ENCODE data around the gene EML3.
"Not testable (repeated sequence)": the region's sequence is repeated elsewhere in the genome, so short reads cannot be mapped to it uniquely, and the experiment has no call there.

The EML3 gene

GRCh38 chr11:62621567-62622470, 9.2 kb upstream of the EML3 start, which contains the start of gene B3GAT3:
Gene B3GAT3 (minus strand): TSS chr11:62621986. CDS start chr11:62621947, 39 bp downstream.
- peak; percentile 91 for DNase-seq (ENCODE audit: low spot score)

DNA sequence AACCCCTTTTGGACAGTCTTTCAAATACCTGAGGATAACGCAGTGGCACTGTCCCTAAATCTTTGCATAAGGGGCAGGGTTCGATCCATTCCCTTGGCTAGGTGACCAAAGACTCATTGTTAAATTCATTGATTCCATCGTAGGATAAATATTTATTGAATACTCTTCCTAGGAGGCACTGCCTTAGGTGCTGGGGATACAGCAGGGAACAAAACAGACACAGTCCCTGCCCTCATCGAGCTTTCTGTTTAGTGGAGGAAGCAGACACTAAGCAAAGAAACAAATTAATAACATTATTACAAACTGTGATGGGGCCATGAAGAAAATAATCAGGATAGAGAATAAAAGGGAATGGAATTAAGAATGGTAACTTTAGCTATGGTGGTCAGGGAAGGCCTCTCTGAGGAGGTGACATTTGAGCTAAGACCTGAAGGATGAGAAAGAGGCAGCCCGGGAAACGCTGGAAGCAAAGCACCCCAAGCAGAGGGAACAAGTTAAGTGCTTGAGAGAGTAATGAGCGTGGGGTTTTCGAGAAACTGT, 8.5 kb upstream of the EML3 start:
- no peak for DNase-seq (ENCODE audit: low spot score)

- DNase-seq (ENCODE audit: low spot score) = not testable (repeated sequence)
Observed at GRCh38 chr11:62616957-62617356, 4.4 kb upstream of the EML3 start.

- DNase-seq (ENCODE audit: low spot score) = no peak
Observed at GRCh38 chr11:62615521-62615920, 2.9 kb upstream of the EML3 start.

GRCh38 chr11:62614275-62614674, 1.7 kb upstream of the EML3 start:
- no peak for DNase-seq (ENCODE audit: low spot score)

- no peak for DNase-seq (ENCODE audit: low spot score)
Observed at GRCh38 chr11:62613291-62613778, 760 bp upstream of the EML3 start.

DNA sequence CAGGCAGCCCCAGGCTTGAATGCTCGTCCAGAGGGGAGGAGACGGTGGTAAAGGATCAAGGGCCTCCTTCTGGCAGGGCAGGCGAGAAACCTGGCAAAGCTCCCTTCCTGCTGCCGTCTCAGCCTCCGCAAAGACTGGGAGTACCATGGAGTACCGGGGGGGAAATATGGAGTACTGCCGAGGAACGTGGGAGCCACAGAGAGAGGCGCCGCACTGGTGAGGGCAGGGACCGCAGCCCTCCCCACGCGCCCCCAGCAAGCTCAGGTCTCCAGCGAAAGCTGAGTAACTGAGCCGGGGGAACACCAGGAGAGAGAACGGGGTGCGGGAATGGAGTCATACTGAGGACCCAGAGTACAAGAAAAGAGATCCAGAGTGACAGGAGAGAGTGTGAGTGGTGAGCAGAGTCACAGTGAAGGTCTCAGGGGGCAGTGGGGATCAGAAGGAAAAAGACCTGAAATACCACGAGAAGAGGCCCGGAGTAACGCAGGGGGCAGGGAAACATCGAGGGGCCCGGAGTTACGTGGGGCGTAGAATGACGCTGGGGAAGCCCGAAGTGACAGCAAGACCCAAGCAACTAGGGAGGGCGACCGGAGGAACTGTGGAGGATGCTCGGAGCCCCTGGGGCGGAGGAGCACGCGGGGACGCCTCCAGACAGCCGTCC, 740 bp downstream of the EML3 start:
- DNase-seq (ENCODE audit: low spot score) = peak; percentile 49

DNA sequence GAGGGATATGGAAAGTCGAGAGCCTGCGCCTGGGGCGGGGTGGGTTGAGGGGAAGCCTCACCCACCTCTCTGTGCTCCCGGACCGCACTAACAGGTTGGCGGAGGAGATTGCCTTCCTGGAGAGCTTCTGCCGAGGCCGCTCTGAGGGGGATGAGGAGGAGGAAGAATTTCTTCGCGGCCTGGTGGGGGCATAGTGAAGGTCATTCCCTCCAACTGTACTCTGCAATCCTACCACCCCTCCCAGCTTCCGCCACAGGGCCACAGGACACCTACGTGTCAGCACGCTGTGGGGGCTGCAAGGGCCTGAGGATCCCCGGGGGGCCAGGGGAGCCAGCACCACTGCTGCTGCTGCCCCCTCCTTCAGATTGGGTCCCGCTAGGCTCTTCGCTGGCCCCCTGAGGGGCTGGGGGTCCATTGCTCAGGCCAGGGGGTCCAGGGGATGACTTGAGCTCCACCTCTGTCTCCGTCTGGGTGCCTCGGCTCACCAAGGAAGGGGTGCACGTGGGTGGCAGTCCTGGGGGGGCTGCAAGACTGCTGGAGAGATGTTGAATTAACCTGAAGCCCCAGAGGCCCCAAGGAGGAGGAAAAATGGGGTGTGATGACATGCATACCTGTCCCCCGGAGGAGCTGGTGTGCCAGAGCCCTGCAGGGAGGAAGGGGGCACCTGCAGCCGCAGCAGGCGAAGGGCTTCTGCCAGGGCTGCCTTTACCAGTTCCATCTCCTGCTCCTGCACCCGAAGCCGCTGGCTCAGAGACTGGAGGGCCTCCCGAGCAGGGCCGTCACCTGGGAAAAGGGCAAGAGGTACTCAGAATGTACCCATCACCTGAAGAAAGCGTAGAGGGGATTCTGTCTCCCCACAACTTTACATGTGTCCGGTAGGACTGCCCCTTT, 1.5 kb downstream of the EML3 start:
- DNase-seq (ENCODE audit: low spot score) = no peak

DNA sequence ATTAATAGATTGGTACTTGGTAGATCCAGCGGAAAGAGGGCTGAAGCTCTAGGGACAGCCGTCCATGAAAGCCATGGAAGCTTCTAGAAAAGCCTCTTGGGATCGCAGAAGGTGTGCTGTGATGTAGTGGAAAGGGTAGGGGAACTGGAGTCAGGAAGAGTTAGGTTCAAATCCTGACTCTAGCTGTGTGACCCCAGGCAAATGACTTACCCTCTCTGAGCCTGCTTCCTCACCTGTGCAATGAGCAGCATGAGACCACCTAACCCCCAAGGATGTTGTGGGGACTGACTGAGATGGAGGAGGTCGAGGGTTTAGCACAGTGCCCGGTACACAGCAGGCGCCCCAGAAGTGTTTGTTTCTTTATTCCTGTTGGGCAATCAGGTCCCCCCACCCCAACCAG, 2.2 kb downstream of the EML3 start:
- DNase-seq (ENCODE audit: low spot score) = no peak

DNA sequence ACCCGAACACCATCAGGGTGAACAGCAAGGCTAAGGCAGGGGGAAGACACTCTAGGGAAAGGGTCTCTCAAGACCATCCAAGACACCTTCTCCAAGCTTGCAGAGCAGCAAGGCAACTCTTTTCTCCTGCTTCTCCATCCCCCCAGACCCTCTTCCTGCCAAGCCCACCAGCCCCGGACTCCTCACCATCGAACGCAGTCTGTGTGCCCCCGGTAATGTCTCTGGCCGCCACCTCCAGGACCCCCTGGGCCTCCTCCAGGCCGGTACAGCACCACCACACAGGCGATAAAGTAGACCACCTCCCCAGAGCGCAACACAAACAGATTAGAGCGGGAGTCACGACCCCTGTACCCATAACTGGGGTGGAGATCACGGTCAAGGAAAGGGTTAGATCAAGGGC, 3.8 kb downstream of the EML3 start:
- DNase-seq (ENCODE audit: low spot score) = no peak

- DNase-seq (ENCODE audit: low spot score) = no peak
Observed at GRCh38 chr11:62607714-62608113, 4.9 kb downstream of the EML3 start.

DNA sequence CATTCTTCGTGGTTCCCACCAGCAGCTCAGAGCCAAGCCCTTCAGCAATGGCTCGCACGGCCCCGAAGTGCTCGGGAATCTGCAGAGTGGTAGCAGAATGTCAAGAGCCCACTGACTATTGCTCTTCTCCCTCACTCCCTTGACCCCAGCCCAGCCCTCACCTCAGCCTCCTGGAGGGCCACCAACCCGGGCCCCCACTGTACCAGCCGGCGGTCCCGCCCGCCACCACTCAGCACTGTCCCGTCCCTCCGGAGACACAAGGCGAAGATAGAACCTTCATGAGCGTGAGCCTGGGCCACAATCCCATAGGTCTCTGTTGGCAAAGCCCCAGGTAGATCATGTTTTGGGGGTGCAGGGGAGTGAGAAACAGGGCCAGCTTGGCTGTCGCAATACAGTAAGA, 6.7 kb downstream of the EML3 start:
- no peak for DNase-seq (ENCODE audit: low spot score)

DNA sequence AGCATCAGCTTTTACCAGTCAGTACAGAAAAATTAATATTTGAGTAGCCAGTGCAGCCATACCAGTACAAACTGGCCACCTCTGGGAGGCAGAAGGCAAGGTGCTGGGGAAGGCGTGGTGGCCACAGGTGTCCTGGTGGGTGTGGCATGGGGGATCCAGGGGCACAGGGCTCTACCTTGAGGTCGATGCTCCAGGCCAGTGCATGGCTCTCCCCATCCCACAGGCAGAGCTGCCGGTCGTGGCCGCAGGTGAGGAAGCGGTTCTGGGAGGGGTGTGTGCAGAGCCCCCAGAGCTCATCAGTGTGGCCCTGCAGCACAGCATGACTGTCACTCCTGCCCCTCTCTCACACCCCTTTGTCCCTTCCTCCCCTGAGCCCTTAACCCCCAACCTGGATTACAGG, 7.1 kb downstream of the EML3 start:
- DNase-seq (ENCODE audit: low spot score) = no peak

DNA sequence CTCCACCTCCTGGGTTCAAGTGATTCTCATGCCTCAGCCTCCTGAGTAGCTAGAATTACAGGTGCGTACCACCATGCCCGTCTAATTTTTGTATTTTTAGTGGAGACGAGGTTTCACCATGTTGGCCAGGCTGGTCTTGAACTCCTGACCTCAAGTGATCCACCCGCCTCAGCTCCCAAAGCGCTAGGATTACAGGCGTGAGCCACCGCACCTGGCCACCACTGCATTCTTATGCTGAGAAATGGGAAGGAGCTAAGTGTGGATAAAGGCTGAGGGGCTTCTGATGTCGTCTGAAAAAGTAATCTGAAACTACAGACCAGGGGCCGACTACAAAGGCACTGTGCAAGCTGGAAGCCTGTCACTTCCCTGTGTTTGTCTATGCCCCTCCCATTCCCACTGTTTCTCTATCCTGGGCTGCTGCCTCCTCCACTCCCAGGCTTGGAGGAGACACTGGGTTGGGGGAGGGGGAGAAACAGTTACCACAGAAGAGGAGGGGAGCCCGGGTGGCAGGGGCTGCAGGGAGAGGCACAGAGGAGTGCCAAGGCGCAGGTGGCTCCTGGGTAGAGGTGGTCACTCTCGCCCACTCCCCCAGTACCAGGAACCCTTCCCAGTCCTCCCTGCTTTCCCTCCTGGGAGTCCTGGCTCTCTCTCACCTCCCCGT, 8.0 kb downstream of the EML3 start:
- DNase-seq (ENCODE audit: low spot score) = no peak

DNA sequence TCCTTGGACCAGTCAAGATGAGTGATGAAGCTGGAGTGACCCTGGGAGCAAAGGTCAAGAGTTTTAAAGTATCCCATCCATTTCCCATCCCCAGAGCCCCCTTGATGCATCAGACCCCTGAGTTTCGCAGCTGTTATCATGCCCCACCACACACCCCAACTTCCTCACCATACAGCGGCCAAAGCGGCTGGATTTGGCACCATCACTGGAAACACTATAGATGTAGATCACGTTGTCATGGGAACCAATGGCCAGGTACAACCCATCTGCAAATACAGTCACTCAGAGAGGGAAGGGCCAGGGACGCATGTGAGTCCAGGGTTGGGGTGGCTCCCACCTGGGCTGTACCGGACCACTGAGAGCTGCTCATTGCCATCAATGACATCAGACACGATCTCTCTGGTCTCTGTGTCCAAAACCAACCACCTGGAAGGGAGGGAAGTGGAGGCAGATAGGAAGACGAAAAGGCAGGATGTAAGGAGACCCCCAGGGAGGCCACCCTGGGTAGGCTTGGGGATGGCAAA, 8.7 kb downstream of the EML3 start:
- DNase-seq (ENCODE audit: low spot score) = no peak

- no peak for DNase-seq (ENCODE audit: low spot score)
Observed at GRCh38 chr11:62603072-62603408, 9.5 kb downstream of the EML3 start.

DNA sequence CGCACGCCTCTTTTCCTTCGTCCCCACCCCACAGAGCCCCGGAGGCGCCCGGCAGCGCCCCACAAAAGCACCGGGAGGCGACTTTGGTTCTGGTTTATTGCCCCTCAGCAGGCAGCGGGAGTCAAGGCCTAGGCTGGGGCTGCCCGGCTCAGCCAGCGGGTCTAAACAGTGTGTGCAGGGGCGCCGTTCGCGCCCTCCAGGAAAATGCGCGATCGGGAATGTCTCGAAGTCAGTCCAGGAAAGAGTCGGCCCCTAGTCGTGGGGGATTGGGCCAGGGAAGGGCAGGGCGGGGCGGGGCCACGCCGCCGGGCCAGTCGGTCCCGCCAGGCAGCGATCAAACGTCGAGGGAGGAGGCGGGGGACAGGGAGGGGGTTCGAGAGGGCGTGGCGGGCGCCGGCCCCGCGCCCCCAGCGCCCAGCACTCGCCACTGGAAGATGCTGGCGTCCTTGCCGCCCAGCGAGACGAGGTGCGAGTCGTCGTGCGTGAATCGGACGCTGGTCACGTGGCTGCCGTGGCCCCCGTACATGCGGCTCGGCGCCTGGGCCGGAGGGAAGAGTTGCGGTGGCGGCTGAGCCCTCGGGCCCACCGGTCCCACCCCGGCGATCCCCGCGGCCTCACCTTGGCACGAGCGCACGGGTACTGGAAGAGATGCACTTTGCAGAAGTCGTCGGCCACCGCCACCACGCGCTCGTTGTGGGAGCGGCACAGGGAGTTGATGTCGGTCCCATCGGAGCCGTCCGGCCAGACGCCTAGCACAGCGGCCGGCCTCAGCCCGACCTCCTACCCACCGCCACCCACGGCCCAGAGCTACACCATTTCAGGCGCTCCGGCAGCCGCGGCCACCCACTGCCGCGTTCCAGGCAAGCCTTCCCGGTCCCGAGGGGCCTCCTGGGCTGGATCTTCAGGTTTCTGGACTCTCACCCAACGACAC, 10.2 kb downstream of the EML3 start:
- DNase-seq (ENCODE audit: low spot score) = peak; percentile 41

DNA sequence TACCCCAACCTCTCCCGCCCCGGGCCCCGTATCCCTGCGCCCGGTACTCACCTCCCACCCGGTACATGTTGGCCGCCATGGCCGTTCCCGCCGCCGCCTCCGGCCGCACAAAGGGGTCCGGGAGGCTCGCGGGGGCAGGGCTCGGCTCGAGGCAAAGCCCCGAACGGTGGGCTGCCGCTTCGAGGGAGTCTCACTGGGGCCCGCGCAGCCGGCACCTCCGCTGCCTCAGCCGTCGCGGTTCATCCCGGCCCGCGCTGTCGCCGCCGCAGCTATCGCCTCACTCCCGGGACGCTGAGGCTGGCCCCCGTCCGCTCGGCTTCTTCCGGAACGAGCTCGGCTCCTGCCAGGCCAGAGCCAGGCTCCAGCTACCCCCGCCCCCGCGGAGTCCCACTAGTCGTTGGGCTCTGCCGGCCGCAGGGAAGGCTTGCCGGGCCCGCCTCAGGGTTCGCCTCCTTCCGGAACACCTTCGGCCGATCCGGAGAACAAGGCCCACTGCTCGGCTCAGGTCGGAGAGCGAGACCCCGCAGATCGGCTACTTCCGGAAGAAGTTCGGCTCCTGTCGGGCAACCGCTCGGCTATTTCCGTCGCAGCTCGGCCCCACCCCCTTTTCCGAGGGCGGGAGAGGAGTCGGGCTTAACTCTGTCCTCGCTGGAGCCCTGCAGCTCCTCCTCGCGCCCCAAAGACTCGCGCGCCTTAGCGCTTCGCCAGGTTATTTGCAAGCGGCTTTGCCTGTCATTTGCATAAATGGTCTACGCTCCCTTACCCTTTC, 11.0 kb downstream of the EML3 start, which contains the start of gene MTA2:
Gene MTA2 (minus strand): TSS at position 494 of the 769 bp plus-strand sequence. CDS start 415 bp downstream, at position 79.
- DNase-seq (ENCODE audit: low spot score) = peak; percentile 96

DNA sequence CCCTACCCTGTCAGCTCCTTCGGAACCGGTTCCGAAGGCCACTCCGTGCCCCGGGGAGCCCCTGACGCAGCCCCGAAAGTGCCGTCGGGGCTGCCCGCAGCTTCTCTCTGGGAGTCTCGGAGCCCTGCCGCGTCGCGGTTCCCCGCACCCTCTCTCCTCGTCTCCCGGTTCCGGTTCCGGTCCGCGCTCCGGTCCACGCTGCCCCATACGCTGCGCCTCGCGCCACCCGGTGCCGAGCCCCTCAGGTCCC, 11.5 kb downstream of the EML3 start:
- DNase-seq (ENCODE audit: low spot score) = peak; percentile 33
